GM12872 (cell line): Measurements from ENCODE around the gene LRP1B.

Experiments
- TF ChIP-seq, protein P1 (sequence below): IDR thresholded peaks from 3 replicates; pipeline ENCODE4 v1.5.1; 2011; ENCODE audit warnings: low read depth, mild to moderate bottlenecking, low read length, moderate library complexity; ENCODE audit not compliant: insufficient read depth

The LRP1B gene

DNA sequence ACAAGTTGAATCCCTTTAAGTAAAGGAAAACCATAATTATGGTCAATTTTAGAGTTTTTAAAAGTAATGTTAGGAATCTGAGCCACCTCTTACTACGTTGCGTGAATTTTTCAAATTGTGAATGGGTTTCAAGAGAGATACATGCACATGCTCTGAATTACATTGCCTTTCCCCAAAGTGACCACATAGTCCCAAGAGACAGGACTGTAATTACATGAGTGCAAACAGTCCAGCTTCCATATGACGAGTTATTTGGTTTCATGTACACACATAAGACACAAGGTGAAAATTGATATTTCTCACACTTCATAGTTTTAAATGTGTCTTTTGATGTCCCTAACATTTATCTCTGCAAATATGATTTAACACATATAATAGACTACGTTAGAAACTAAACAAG is 850.8 kb downstream of the LRP1B start:
- TF ChIP-seq, protein P1, sequence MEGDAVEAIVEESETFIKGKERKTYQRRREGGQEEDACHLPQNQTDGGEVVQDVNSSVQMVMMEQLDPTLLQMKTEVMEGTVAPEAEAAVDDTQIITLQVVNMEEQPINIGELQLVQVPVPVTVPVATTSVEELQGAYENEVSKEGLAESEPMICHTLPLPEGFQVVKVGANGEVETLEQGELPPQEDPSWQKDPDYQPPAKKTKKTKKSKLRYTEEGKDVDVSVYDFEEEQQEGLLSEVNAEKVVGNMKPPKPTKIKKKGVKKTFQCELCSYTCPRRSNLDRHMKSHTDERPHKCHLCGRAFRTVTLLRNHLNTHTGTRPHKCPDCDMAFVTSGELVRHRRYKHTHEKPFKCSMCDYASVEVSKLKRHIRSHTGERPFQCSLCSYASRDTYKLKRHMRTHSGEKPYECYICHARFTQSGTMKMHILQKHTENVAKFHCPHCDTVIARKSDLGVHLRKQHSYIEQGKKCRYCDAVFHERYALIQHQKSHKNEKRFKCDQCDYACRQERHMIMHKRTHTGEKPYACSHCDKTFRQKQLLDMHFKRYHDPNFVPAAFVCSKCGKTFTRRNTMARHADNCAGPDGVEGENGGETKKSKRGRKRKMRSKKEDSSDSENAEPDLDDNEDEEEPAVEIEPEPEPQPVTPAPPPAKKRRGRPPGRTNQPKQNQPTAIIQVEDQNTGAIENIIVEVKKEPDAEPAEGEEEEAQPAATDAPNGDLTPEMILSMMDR: no peak

DNA sequence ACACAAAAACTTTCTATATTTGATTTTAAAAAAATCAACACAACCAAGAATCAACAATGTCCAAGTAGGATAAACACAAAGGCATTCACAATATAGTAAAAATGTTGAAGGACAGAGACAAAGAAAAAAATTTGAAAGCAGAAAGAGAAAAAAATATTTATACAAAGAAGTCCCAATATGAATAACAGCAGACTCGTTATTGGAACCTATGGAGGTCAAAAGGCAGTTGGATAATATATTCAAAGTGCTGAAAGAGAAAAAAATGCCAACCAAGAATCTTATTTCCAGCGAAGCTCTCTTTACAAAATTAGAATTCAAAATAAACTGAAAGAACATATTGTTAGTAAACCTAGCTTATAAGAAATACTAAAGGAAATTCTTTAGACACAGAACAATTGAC is 859.5 kb downstream of the LRP1B start:
- TF ChIP-seq, protein P1: no peak

DNA sequence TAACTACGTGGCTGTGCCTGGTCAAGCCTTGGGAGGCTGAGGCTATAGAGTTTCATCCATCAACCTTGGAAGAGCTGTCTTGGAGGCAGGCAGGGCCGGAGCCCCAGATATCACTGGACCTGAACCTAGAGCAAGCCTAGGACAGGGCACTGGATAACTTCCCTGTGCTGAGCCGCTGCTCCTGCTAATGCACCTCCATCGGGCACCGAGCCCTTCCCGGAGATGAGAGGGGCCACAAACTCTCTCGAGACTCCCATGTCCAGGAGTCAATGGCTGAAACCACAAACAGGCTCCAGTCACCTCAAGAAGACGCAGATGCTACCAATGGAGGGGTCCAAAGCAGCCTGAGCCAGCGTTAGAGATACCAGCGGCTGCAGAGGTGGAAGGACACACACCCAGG is 866.0 kb downstream of the LRP1B start:
- TF ChIP-seq, protein P1: no peak

DNA sequence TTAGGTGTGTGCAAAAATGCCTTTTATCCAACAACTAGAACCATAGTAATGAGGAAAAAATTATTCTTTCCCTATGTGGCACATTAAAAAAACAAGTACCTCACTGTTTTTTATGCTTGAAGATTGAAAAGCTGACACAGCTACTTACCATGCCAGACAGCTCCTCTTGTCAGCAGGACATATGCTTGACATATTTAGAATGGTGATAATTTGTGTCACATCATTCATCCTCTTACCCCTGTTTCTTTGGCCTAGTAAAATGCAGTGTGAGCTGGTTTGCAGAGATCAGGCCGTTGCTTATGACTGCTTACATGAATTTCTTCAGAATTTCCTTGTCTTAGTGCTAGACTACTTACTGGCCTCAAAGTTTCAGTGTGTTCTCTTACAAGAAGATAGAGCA is 869.9 kb downstream of the LRP1B start:
- TF ChIP-seq, protein P1: no peak

DNA sequence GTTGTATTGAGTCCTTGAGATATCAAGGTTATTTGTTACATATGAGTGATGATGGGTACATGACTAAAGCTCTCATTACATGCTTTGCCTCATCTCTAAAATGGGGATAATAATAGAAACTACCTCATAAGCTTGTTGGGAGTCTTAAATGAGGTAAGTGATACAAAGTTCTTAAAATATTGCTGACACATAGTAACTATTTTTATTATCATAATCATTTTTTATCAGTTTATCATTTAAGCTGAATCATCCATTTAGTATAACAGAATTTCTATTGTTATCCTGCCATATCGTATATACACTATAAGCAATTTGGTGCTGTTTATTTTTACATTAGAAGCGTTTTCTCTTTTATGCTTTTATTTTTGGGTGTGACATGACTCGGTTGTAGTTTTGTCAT is 871.1 kb downstream of the LRP1B start:
- TF ChIP-seq, protein P1: no peak

DNA sequence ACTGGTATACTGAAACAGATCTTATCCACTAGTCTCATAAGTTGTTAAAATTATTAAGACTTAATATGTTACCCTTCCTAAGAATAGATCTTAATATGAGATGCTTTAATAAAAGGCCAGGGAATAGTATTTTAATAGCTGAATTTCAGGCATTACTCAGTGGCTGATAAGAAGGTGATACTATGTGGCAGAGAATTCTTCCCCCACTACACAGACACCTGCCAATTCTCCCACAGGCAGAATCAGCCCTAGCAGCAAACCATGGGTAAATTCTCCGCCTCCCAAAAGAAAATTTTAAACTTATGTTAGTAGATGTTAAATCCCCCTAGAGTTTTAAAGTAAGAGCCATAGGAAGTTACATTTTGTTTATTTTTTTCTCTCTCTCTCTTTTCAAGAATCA is 888.8 kb downstream of the LRP1B start:
- TF ChIP-seq, protein P1: no peak

DNA sequence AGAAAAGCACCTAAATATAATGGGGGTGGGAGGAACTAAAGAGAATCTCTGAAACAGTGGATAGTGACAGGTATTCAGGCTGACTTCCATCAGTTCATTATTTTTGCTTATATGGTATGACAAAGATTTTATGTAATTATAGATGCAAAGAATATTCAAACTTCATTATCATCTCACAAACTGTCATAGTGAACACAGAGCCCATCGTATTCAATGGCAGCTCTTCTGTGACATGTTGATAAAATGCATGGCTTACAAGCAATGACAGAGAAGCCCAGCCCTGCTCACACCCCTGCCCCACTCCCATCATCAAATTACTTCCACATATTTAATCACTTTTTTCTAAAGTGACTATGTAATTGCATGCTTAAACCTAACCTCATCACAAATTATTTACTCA is 904.3 kb downstream of the LRP1B start:
- TF ChIP-seq, protein P1: no peak

DNA sequence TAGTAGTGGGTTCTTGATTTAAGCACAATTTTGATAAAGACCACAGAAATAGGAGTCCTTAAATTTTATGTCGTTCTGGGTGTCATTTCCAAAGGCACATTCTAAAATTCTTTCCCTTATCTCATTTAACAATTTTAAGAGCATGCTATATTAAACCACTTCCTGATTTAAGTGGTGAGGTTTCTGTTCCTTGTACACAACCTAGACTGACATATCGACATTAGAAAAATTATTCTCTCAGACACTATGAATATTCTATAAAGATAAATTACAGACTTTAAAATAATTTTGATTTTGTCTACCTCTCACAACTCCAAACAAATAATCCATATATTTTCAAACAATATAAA is 923.8 kb downstream of the LRP1B start:
- TF ChIP-seq, protein P1: no peak
